ENCODE measurements around the gene SRPK3.
"Not testable (repeated sequence)": the region's sequence is repeated elsewhere in the genome, so short reads cannot be mapped to it uniquely, and the experiment has no call there.

DNA sequence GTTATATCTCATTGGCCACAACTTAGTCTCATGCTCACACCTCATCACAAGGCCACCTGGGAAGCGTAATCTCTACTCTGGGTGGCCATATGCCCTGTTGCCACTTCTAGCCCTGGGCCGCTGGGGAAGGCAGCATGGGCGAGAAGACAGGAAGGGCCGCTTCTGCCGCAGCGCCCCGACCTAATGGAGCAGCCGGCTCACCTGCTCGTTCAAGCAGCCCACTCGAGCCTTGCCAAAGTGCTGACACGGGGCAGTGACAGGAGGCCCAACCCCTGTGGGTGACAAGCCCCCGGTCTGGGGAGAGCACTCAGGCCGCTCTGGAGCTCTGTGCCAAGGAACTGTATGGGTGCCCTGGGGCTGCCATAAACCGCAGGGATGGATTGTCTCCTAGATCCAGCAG, 38.7 kb upstream of the SRPK3 start:
- TF ChIP-seq, protein P1, sequence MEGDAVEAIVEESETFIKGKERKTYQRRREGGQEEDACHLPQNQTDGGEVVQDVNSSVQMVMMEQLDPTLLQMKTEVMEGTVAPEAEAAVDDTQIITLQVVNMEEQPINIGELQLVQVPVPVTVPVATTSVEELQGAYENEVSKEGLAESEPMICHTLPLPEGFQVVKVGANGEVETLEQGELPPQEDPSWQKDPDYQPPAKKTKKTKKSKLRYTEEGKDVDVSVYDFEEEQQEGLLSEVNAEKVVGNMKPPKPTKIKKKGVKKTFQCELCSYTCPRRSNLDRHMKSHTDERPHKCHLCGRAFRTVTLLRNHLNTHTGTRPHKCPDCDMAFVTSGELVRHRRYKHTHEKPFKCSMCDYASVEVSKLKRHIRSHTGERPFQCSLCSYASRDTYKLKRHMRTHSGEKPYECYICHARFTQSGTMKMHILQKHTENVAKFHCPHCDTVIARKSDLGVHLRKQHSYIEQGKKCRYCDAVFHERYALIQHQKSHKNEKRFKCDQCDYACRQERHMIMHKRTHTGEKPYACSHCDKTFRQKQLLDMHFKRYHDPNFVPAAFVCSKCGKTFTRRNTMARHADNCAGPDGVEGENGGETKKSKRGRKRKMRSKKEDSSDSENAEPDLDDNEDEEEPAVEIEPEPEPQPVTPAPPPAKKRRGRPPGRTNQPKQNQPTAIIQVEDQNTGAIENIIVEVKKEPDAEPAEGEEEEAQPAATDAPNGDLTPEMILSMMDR (conservative IDR thresholded peaks at IDR 0.05; ENCODE audit: low read length) = not testable (repeated sequence)
- not testable (repeated sequence) for TF ChIP-seq EZH2phosphoT487 (IDR thresholded peaks at IDR 0.05; ENCODE audit: borderline replicate concordance, low read depth, low read length)
